ENCODE measurements around the gene TCERG1. TPM values are rescaled to one million over a fixed set of nuclear protein-coding genes. Genes with fewer than 3 reads are reported as not detected.
A peak's percentile ranks its signal among the peaks of the same experiment; 100 is the strongest.

The TCERG1 gene
- total RNA-seq, 2 donors from 2014 or later: 41.5 to 147 TPM

DNA sequence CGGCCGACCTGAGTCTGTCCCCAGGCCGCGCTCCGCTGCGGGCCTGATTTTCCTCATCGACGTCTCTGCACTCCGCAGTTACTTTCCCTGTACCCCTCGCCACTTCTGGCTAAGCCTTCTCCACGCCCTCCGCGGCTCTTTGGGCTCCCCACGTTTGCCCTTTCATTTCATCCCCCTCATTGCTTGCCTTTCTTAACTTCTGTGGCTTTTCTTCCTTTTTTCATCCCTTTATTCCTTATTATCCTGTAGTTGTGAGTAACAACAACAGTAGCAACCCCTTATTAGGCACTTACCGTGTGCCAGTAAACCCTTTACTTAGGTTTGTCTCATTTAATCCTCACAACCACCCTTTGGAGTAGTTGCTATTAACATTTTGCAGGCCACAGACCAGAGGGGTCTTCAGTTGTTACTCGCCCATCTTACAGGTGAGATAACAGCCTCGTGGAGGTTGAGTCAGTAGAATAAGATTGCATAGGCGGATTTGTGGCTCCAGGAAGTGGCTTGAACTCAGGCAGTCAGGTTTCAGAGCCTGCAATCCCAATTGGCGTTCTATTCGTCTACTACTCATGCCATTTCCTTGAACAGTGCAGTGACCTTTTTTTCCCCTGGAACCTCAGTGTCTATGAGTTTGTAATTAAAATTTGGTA lies 724 bp downstream of the TCERG1 start:
- intact Hi-C loops (cut with DNase I): no loop called here
- Histone ChIP-seq H3K9me3 (no peaks in the 10 kb centered on the region), H3K36me3 (replicated peaks in 1 of 2; ENCODE audit: insufficient read depth in 1 of 2, low read depth in 2 of 2) (no peaks in the 10 kb centered on the region), H3K27ac (peak overlapping the region; percentile 72 to 91 (median 86)), H3K27me3 (no peaks in the 10 kb centered on the region), H3K4me1 (peaks cover 29% of the 10 kb centered on the region), H3K4me3 (peak overlapping the region; percentile 44 to 94)
- no peak for ATAC-seq
- no peak for TF ChIP-seq POLR2A (IDR thresholded peaks at IDR 0.05)
- TF ChIP-seq, protein P1, sequence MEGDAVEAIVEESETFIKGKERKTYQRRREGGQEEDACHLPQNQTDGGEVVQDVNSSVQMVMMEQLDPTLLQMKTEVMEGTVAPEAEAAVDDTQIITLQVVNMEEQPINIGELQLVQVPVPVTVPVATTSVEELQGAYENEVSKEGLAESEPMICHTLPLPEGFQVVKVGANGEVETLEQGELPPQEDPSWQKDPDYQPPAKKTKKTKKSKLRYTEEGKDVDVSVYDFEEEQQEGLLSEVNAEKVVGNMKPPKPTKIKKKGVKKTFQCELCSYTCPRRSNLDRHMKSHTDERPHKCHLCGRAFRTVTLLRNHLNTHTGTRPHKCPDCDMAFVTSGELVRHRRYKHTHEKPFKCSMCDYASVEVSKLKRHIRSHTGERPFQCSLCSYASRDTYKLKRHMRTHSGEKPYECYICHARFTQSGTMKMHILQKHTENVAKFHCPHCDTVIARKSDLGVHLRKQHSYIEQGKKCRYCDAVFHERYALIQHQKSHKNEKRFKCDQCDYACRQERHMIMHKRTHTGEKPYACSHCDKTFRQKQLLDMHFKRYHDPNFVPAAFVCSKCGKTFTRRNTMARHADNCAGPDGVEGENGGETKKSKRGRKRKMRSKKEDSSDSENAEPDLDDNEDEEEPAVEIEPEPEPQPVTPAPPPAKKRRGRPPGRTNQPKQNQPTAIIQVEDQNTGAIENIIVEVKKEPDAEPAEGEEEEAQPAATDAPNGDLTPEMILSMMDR (IDR thresholded peaks at IDR 0.05): no peak
- WGBS, 2 donors: 0% methylated on average over 17 to 20 of the region's 20 CpGs
- DNase-seq: peak in 1 of 4 donors; percentile 23

DNA sequence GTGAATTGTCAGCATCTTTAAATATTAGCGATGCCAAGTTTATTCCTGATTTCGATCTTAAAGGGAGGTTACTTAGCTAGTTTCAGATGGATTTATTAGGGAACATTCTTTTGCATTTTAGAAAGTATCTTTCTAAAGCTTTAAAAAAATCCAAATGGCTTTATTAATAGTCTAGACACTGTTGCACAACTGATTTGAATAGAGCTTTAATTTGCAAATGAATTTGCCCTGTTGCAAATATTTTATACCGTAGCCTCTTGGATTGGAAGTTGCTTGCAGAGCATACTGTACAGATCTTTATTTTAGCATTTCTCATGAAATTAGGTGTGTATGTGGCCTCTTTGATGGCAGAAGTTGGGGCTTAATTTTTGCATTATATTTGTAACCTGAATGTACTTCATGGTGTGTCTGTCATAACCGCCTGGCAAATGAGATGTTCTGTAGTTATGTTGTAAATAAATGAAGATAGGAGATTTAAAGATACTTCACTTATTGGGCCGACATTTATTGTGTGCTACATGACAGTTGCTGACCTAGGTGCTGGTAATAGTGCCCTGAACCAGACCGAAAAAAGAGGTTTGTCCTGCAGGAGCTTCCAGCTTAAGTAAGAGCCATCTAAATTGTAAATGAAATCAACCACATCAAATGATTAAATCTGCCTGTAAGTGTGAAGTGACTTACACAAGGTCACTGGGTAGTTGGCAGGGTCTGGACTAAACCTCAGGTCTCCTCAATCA lies 1.8 kb downstream of the TCERG1 start:
- H3K27ac ChIP-seq: no peak overlapping the region
- H3K36me3 ChIP-seq (replicated peaks in 1 of 2; ENCODE audit: insufficient read depth in 1 of 2, low read depth in 2 of 2): no peaks in the 10 kb centered on the region
- ATAC-seq: no peak
- WGBS, 2 donors: 47 to 50% methylated on average over 6 of the region's 6 CpGs
- H3K9me3 ChIP-seq: no peaks in the 10 kb centered on the region
- no peaks in the 10 kb centered on the region for H3K27me3 ChIP-seq
- intact Hi-C loops (cut with DNase I): no loop called here
- H3K4me1 ChIP-seq: peaks cover 29% of the 10 kb centered on the region
- no peak overlapping the region for H3K4me3 ChIP-seq
- TF ChIP-seq, protein P1 (IDR thresholded peaks at IDR 0.05): no peak
- TF ChIP-seq POLR2A (IDR thresholded peaks at IDR 0.05): no peak
- DNase-seq: no peak

GRCh38 chr5:146450002-146450401 lies 2.9 kb downstream of the TCERG1 start:
- ATAC-seq: no peak

DNA sequence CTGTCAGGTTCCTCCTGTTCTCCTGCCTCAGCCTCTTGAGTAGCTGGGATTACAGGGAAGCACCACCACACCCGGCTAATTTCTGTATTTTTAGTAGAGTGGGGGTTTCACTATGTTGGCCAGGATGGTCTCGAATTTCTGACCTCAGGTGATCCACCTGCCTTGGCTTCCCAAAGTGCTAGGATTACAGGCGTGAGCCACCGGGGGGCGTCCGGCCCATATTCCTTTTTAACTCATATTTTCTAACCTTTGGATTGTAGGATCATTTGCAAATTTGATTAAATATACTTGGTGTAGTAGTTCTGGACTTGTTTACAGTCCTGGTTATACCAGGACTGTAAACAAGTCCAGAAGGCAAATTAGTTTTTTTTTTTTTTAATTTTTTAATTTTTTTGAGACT lies 4.3 kb downstream of the TCERG1 start:
- ATAC-seq (no peak), DNase-seq (no peak)
- Histone ChIP-seq H3K36me3 (replicated peaks in 1 of 2; ENCODE audit: insufficient read depth in 1 of 2, low read depth in 2 of 2) (peaks cover 0 to 2% of the 10 kb centered on the region in 2 donors), H3K4me3 (no peak overlapping the region), H3K4me1 (peaks cover 29% of the 10 kb centered on the region), H3K27me3 (no peaks in the 10 kb centered on the region), H3K9me3 (no peaks in the 10 kb centered on the region), H3K27ac (no peak overlapping the region)
- intact Hi-C loops (cut with DNase I): no loop called here
- 80 to 88% methylated on average over 6 of the region's 6 CpGs for WGBS, 2 donors
- TF ChIP-seq, protein P1 (IDR thresholded peaks at IDR 0.05): no peak
- no peak for TF ChIP-seq POLR2A (IDR thresholded peaks at IDR 0.05)

More at GRCh38 chr5:146450002-146450401, 2.9 kb downstream of the TCERG1 start:
- TF ChIP-seq, protein P1 (IDR thresholded peaks at IDR 0.05): no peak
- WGBS, 2 donors: 41 to 59% methylated on average over 3 of the region's 3 CpGs
- H3K4me1 ChIP-seq: peaks cover 29% of the 10 kb centered on the region
- no peak overlapping the region for H3K4me3 ChIP-seq
- no peak for DNase-seq
- no peak overlapping the region for H3K27ac ChIP-seq
- no peaks in the 10 kb centered on the region for H3K27me3 ChIP-seq
- H3K36me3 ChIP-seq (replicated peaks in 1 of 2; ENCODE audit: insufficient read depth in 1 of 2, low read depth in 2 of 2): no peaks in the 10 kb centered on the region
- H3K9me3 ChIP-seq: no peaks in the 10 kb centered on the region
- intact Hi-C loops (cut with DNase I): no loop called here
